ENCODE results near the gene SAMD13.

- TF ChIP-seq EP300 (conservative IDR thresholded peaks at IDR 0.05; ENCODE audit: poor library complexity, severe bottlenecking) (no peak), CTCF (IDR thresholded peaks at IDR 0.05; ENCODE audit: poor library complexity, severe bottlenecking) (no peak), REST (IDR thresholded peaks at IDR 0.05; ENCODE audit: borderline replicate concordance) (no peak), POLR2AphosphoS5 (IDR thresholded peaks at IDR 0.05) (no peak)
Measured at GRCh38 chr1:84360316-84360715, 58.8 kb downstream of the SAMD13 start.
